H9 (cell line): ENCODE data around the gene CELF4. TPM values are rescaled to one million over a fixed set of nuclear protein-coding genes. Genes with fewer than 3 reads are reported as not detected.

Experiments used
- DNase-seq: peaks from one replicate; pipeline ENCODE4 v3.0.0-alpha.2; 2017
- H2AFZ ChIP-seq: one replicate; pipeline ENCODE4 v1.6.1; 2013; ENCODE audit warnings: mild to moderate bottlenecking, low read length, control low read depth, moderate library complexity
- H2AK5ac ChIP-seq: 2 replicates; pipeline ENCODE4 v1.6.1; 2013; ENCODE audit warnings: low read length, control low read depth, mixed read lengths; ENCODE audit not compliant: insufficient read length
- H2BK120ac ChIP-seq: one replicate; pipeline ENCODE4 v1.6.1; 2013; ENCODE audit warnings: low read depth, mild to moderate bottlenecking, low read length, control low read depth, inconsistent platforms; ENCODE audit not compliant: poor library complexity, severe bottlenecking
- H2BK12ac ChIP-seq: 2 replicates; pipeline ENCODE4 v1.6.1; 2013; ENCODE audit warnings: low read length, control low read depth, mixed read lengths, low read depth; ENCODE audit not compliant: insufficient read length
- H2BK15ac ChIP-seq: 2 replicates; pipeline ENCODE4 v1.6.1; 2013; ENCODE audit warnings: low read depth, low read length, control low read depth
- H2BK20ac ChIP-seq: one replicate; pipeline ENCODE4 v1.6.1; 2013; ENCODE audit warnings: low read depth, mild to moderate bottlenecking, low read length, control low read depth, inconsistent platforms; ENCODE audit not compliant: poor library complexity, severe bottlenecking
- H2BK5ac ChIP-seq: 2 replicates; pipeline ENCODE4 v1.6.1; 2013; ENCODE audit warnings: low read length, control low read depth, mixed read lengths; ENCODE audit not compliant: insufficient read length
- H3K14ac ChIP-seq: 2 replicates; pipeline ENCODE4 v1.6.1; 2013; ENCODE audit warnings: low read length, control low read depth; ENCODE audit not compliant: insufficient read depth
- H3K18ac ChIP-seq: 2 replicates; pipeline ENCODE4 v1.6.1; 2013; ENCODE audit warnings: low read depth, mild to moderate bottlenecking, mixed read lengths, low read length, control low read depth; ENCODE audit not compliant: insufficient read length
- H3K23ac ChIP-seq: 2 replicates; pipeline ENCODE4 v1.6.1; 2013; ENCODE audit warnings: low read length, control low read depth, mixed read lengths, low read depth; ENCODE audit not compliant: insufficient read length
- H3K23me2 ChIP-seq: 2 replicates; pipeline ENCODE4 v1.6.1; 2013; ENCODE audit warnings: low read depth, mild to moderate bottlenecking, mixed read lengths, low read length, control low read depth; ENCODE audit not compliant: insufficient read length, poor library complexity, severe bottlenecking
- H3K27ac ChIP-seq: 2 replicates; pipeline ENCODE4 v1.5.1; 2013; ENCODE audit warnings: low read length, control low read depth, mixed read lengths, low read depth; ENCODE audit not compliant: insufficient read length
- H3K27me3 ChIP-seq: 2 replicates; pipeline ENCODE4 v1.6.1; 2013; ENCODE audit warnings: low read length, control low read depth, inconsistent platforms; ENCODE audit not compliant: insufficient read depth
- H3K4ac ChIP-seq: 2 replicates; pipeline ENCODE4 v1.6.1; 2013; ENCODE audit warnings: low read depth, mild to moderate bottlenecking, control low read depth, inconsistent platforms, low read length, moderate library complexity
- H3K4me1 ChIP-seq: 2 replicates; pipeline ENCODE4 v1.6.1; 2013; ENCODE audit warnings: low read length, control low read depth, inconsistent platforms; ENCODE audit not compliant: insufficient read depth
- H3K4me2 ChIP-seq: 2 replicates; pipeline ENCODE4 v1.6.1; 2013; ENCODE audit warnings: low read length, control low read depth, mixed read lengths; ENCODE audit not compliant: insufficient read length, insufficient read depth
- H3K56ac ChIP-seq: 2 replicates; pipeline ENCODE4 v1.6.1; 2013; ENCODE audit warnings: low read depth, mild to moderate bottlenecking, mixed read lengths, low read length, control low read depth; ENCODE audit not compliant: insufficient read length
- H3K79me1 ChIP-seq: 2 replicates; pipeline ENCODE4 v1.6.1; 2013; ENCODE audit warnings: low read depth, mild to moderate bottlenecking, moderate library complexity, low read length, control low read depth, inconsistent platforms; ENCODE audit not compliant: insufficient read depth, poor library complexity, severe bottlenecking
- H3K79me2 ChIP-seq: 2 replicates; pipeline ENCODE4 v1.6.1; 2013; ENCODE audit warnings: low read length, control low read depth, inconsistent platforms; ENCODE audit not compliant: insufficient read depth
- H3K9ac ChIP-seq: 2 replicates; pipeline ENCODE4 v1.6.1; 2013; ENCODE audit warnings: low read length, control low read depth, mixed read lengths; ENCODE audit not compliant: insufficient read length; ENCODE audit errors: extremely low read depth
- H3K9me3 ChIP-seq: one replicate; pipeline ENCODE4 v1.6.1; 2013; ENCODE audit warnings: low read depth, low read length, inconsistent platforms; ENCODE audit not compliant: control insufficient read depth
- H3T11ph ChIP-seq: one replicate; pipeline ENCODE4 v1.6.1; 2013; ENCODE audit warnings: mild to moderate bottlenecking, low read length, control low read depth, inconsistent platforms
- H4K20me1 ChIP-seq: one replicate; pipeline ENCODE4 v1.6.1; 2013; ENCODE audit not compliant: control insufficient read depth, insufficient read length, insufficient read depth
- H4K5ac ChIP-seq: 2 replicates; pipeline ENCODE4 v1.6.1; 2013; ENCODE audit warnings: low read depth, mild to moderate bottlenecking, mixed read lengths, low read length, control low read depth; ENCODE audit not compliant: insufficient read length
- H4K8ac ChIP-seq: replicated peaks from 2 replicates; pipeline ENCODE4 v1.6.1; 2013; ENCODE audit warnings: low read length, control low read depth, mixed read lengths, low read depth; ENCODE audit not compliant: insufficient read length
- H4K91ac ChIP-seq: 2 replicates; pipeline ENCODE4 v1.6.1; 2013; ENCODE audit warnings: low read depth, mild to moderate bottlenecking, moderate library complexity, mixed read lengths, low read length, control low read depth; ENCODE audit not compliant: insufficient read length
- H3K27ac Mint-ChIP-seq, 3 experiments: 2 replicates in 2 of 3; 3 replicates in 1 of 3; pipeline ENCODE4 v1.8.0; 2020 to 2021; ENCODE audit warnings: mixed read lengths in 3 of 3, mild to moderate bottlenecking in 1 of 3, moderate library complexity in 1 of 3
- H3K27me3 Mint-ChIP-seq: 2 replicates; pipeline ENCODE4 v1.8.0; 2021; ENCODE audit warnings: low read depth, mild to moderate bottlenecking, moderate library complexity, mixed read lengths
- H3K36me3 Mint-ChIP-seq, 3 experiments: 2 replicates in 2 of 3; 3 replicates in 1 of 3; pipeline ENCODE4 v1.8.0; 2020 to 2021; ENCODE audit warnings: low read depth in 3 of 3, mixed read lengths in 3 of 3; ENCODE audit not compliant: insufficient read depth in 1 of 3
- H3K4me1 Mint-ChIP-seq, 2 experiments: 2 replicates each; pipeline ENCODE4 v1.8.0; 2020; ENCODE audit warnings: mixed read lengths in 2 of 2
- H3K4me3 Mint-ChIP-seq, 2 experiments: 2 replicates in 1 of 2; 3 replicates in 1 of 2; pipeline ENCODE4 v1.8.0; 2020 to 2021; ENCODE audit warnings: mild to moderate bottlenecking in 2 of 2, mixed read lengths in 2 of 2, moderate library complexity in 1 of 2
- H3K9me3 Mint-ChIP-seq, 2 experiments: 2 replicates in 1 of 2; 3 replicates in 1 of 2; pipeline ENCODE4 v1.8.0; 2020; ENCODE audit warnings: mild to moderate bottlenecking in 2 of 2, mixed read lengths in 2 of 2, moderate library complexity in 1 of 2
- WGBS: extraction: QIAGEN DNeasy Blood & Tissue Kit; methylation state at CpG from one replicate; pipeline ENCODE4 v1.1.7; 2013; ENCODE audit warnings: missing lambda C conversion rate, low lambda C conversion rate, mixed read lengths; ENCODE audit not compliant: insufficient read length; ENCODE audit errors: extremely low coverage; 5-methylcytosine and 5-hydroxymethylcytosine counted together
- total RNA-seq: library from RNA; stranded (reverse); gene quantifications from 2 replicates; pipeline ENCODE4 v1.2.1, GENCODE V29; 2021
- TF ChIP-seq, protein P1 (sequence below): fragments of 200-600 bp; sonication (generic); conservative IDR thresholded peaks from 3 replicates; pipeline ENCODE4 v1.8.0; 2021; ENCODE audit warnings: antibody characterized with exemption, mild to moderate bottlenecking

CELF4 gene
- total RNA-seq, 1 experiment from 2014 or later = 1.1 TPM

DNA sequence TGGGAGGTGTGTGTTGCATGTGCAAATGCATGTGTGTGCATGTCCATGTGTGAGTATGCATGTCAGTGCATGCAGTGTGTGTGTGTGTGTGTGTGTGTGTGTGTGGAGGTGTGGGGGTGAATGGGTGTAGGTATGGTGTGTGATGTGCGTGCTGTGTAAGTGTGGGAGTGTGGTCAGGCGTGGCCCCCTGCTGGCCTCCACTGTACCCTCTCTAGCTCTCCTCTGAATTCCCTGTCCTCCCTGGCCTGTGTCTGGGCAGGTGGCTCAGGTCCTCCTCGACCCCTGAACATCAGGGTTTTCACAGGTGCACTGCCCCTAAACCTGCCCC lies 230.2 kb downstream of the CELF4 start:
- Histone ChIP-seq H2AK5ac (no peak overlapping the region), H3K27ac (no peak overlapping the region), H3K23ac (no peak overlapping the region), H3K56ac (no peak overlapping the region), H4K20me1 (no peaks in the 10 kb centered on the region), H3K23me2 (no peaks in the 10 kb centered on the region), H2BK5ac (no peak overlapping the region), H3K18ac (peak overlapping the region; percentile 25), H3K4me2 (no peak overlapping the region), H3K9ac (no peak overlapping the region), H3T11ph (no peak overlapping the region), H2BK12ac (no peak overlapping the region), H2BK15ac (no peak overlapping the region), H3K27me3 (no peaks in the 10 kb centered on the region), H3K14ac (no peak overlapping the region), H3K4ac (no peak overlapping the region), H3K4me1 (no peaks in the 10 kb centered on the region; the same call in 1 of the 2 replicates), H2AFZ (no peak overlapping the region), H4K8ac (no peak overlapping the region), H3K79me2 (no peaks in the 10 kb centered on the region), H2BK120ac (no peak overlapping the region), H4K91ac (no peak overlapping the region), H2BK20ac (no peak overlapping the region), H3K9me3 (no peaks in the 10 kb centered on the region), H3K79me1 (no peaks in the 10 kb centered on the region), H4K5ac (no peak overlapping the region)
- Mint-ChIP-seq H3K27me3 (peaks cover 11% of the 10 kb centered on the region), H3K4me3 (no peak overlapping the region), H3K36me3 (no peaks in the 10 kb centered on the region), H3K4me1 (peaks cover 4 to 16% of the 10 kb centered on the region in 2 experiments), H3K27ac (no peak overlapping the region; a peak in 1 of 7 replicates), H3K9me3 (no peaks in the 10 kb centered on the region)
- TF ChIP-seq, protein P1, sequence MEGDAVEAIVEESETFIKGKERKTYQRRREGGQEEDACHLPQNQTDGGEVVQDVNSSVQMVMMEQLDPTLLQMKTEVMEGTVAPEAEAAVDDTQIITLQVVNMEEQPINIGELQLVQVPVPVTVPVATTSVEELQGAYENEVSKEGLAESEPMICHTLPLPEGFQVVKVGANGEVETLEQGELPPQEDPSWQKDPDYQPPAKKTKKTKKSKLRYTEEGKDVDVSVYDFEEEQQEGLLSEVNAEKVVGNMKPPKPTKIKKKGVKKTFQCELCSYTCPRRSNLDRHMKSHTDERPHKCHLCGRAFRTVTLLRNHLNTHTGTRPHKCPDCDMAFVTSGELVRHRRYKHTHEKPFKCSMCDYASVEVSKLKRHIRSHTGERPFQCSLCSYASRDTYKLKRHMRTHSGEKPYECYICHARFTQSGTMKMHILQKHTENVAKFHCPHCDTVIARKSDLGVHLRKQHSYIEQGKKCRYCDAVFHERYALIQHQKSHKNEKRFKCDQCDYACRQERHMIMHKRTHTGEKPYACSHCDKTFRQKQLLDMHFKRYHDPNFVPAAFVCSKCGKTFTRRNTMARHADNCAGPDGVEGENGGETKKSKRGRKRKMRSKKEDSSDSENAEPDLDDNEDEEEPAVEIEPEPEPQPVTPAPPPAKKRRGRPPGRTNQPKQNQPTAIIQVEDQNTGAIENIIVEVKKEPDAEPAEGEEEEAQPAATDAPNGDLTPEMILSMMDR = peak; percentile 30; the same call in 2 of the 3 replicates
- peak; percentile 39 for DNase-seq
- WGBS = no CpG with 5 or more reads among the region's 3 CpGs
